Prostate gland (tissue), 2 donors: ENCODE results near the gene PCDH9. TPM values are rescaled to one million over a fixed set of nuclear protein-coding genes. Genes with fewer than 3 reads are reported as not detected.

ENCODE experiments used
- DNase-seq: peaks from one replicate; pipeline ENCODE4 v3.0.0-alpha.2; 2019; ENCODE audit warnings: low spot score
- H3K27ac ChIP-seq, 2 donors: fragments of 200-600 bp; sonication (generic); 2 replicates each; pipeline ENCODE4 v1.5.1; 2017 to 2019
- H3K27me3 ChIP-seq: fragments of 200-600 bp; sonication (generic); replicated peaks from 2 replicates; pipeline ENCODE4 v1.5.1; 2019; ENCODE audit not compliant: insufficient read depth
- H3K36me3 ChIP-seq, 2 donors: fragments of 200-600 bp; sonication (generic); 1 replicate in 1 of 2; 2 replicates in 1 of 2; pipeline versions ENCODE4 v1.5.1 to v1.8.1; 2017 to 2019
- H3K4me1 ChIP-seq: fragments of 200-600 bp; sonication (generic); replicated peaks from 2 replicates; pipeline ENCODE4 v1.5.1; 2019
- H3K4me3 ChIP-seq, 2 donors: fragments of 200-600 bp; sonication (generic); 2 replicates each; pipeline ENCODE4 v1.5.1; 2017 to 2019
- H3K9me3 ChIP-seq: fragments of 200-600 bp; sonication (generic); 2 replicates; pipeline ENCODE4 v1.5.1; 2017
- CTCF ChIP-seq, 4 experiments: fragments of 200-600 bp in 2 of 4; fragments of 450-650 bp in 2 of 4; sonication (generic) in 2 of 4; IDR thresholded peaks; 1 replicate in 3 of 4; 2 replicates in 1 of 4; pipeline ENCODE4 v1.5.1; 2016 to 2019; ENCODE audit warnings: antibody characterized with exemption in 4 of 4, mild to moderate bottlenecking in 2 of 4, moderate library complexity in 2 of 4
- POLR2A ChIP-seq: fragments of 450-650 bp; IDR thresholded peaks from one replicate; pipeline ENCODE4 v1.6.1; 2016; ENCODE audit warnings: antibody characterized with exemption, mild to moderate bottlenecking
- POLR2AphosphoS5 ChIP-seq: sonication (generic); formaldehyde crosslinking; IDR thresholded peaks from one replicate; pipeline ENCODE4 v1.6.1; 2017; ENCODE audit warnings: antibody characterized with exemption
- WGBS: methylation state at CpG from one replicate; pipeline ENCODE4 v1.1.5; 2018; 5-methylcytosine and 5-hydroxymethylcytosine counted together
- intact Hi-C: fragments of 100-400 bp; cut with DNase I; formaldehyde crosslinking; loops from one replicate; pipeline ENCODE4 v1.14.2; 2022
- total RNA-seq, 2 donors: library from RNA; depleted of rRNA; stranded (reverse); fragments of >200 nt; gene quantifications; one replicate each; pipeline ENCODE4 v1.1.0, GENCODE V29; 2016

PCDH9 gene
- total RNA-seq, 2 donors from 2014 or later: 1.8 to 5.5 TPM

- Histone ChIP-seq H3K4me1 (no peaks in the 10 kb centered on the region), H3K36me3 (no peaks in the 10 kb centered on the region), H3K27me3 (no peaks in the 10 kb centered on the region), H3K4me3 (no peak overlapping the region), H3K9me3 (no peaks in the 10 kb centered on the region), H3K27ac (no peak overlapping the region)
- 72% methylated on average over 3 of the region's 3 CpGs for WGBS
- intact Hi-C loops: no loop called here
- TF ChIP-seq CTCF (IDR thresholded peaks at IDR 0.05): no peak
- TF ChIP-seq POLR2AphosphoS5: no peak
- TF ChIP-seq POLR2A: no peak
- DNase-seq: no peak
Observed at GRCh38 chr13:66532146-66532545, 698.0 kb downstream of the PCDH9 start.

- H3K4me1 ChIP-seq: no peaks in the 10 kb centered on the region
- WGBS: 97% methylated on average over 1 of the region's 1 CpG
Observed at GRCh38 chr13:66530686-66531085, 699.5 kb downstream of the PCDH9 start.

GRCh38 chr13:66530158-66530557 is 700.0 kb downstream of the PCDH9 start:
- intact Hi-C loops: no loop called here
- no peak for DNase-seq
- TF ChIP-seq POLR2A (no peak), POLR2AphosphoS5 (no peak), CTCF (IDR thresholded peaks at IDR 0.05) (no peak)
- Histone ChIP-seq H3K36me3 (no peaks in the 10 kb centered on the region), H3K27ac (no peak overlapping the region), H3K27me3 (no peaks in the 10 kb centered on the region), H3K9me3 (no peaks in the 10 kb centered on the region), H3K4me3 (no peak overlapping the region), H3K4me1 (no peaks in the 10 kb centered on the region)
- 79% methylated on average over 1 of the region's 1 CpG for WGBS

More at GRCh38 chr13:66530686-66531085, 699.5 kb downstream of the PCDH9 start:
- Histone ChIP-seq H3K27me3 (no peaks in the 10 kb centered on the region), H3K9me3 (no peaks in the 10 kb centered on the region), H3K4me3 (no peak overlapping the region), H3K27ac (no peak overlapping the region), H3K36me3 (no peaks in the 10 kb centered on the region)
- intact Hi-C loops: no loop called here
- no peak for TF ChIP-seq POLR2AphosphoS5
- no peak for TF ChIP-seq CTCF (IDR thresholded peaks at IDR 0.05)
- no peak for TF ChIP-seq POLR2A
- no peak for DNase-seq

- Histone ChIP-seq H3K4me1 (no peaks in the 10 kb centered on the region), H3K36me3 (no peaks in the 10 kb centered on the region), H3K27ac (no peak overlapping the region), H3K9me3 (no peaks in the 10 kb centered on the region), H3K27me3 (no peaks in the 10 kb centered on the region), H3K4me3 (no peak overlapping the region)
- TF ChIP-seq CTCF (IDR thresholded peaks at IDR 0.05) (no peak), POLR2AphosphoS5 (no peak), POLR2A (no peak)
- 30% methylated on average over 2 of the region's 2 CpGs for WGBS
- DNase-seq: no peak
- intact Hi-C loops: no loop called here
Observed at GRCh38 chr13:66528944-66529576, 701.1 kb downstream of the PCDH9 start.

GRCh38 chr13:66528180-66528579 is 702.0 kb downstream of the PCDH9 start:
- H3K9me3 ChIP-seq: no peaks in the 10 kb centered on the region
- no peaks in the 10 kb centered on the region for H3K36me3 ChIP-seq
- H3K27ac ChIP-seq: no peak overlapping the region
- no peak overlapping the region for H3K4me3 ChIP-seq
- intact Hi-C loops: no loop called here
- H3K27me3 ChIP-seq: no peaks in the 10 kb centered on the region
- 61% methylated on average over 5 of the region's 5 CpGs for WGBS
- H3K4me1 ChIP-seq: no peaks in the 10 kb centered on the region
- no peak for TF ChIP-seq POLR2AphosphoS5
- no peak for TF ChIP-seq CTCF (IDR thresholded peaks at IDR 0.05)
- TF ChIP-seq POLR2A: no peak
- DNase-seq: no peak
